DMS153 treated with DMSO at 0.1 percent for 48 hours (cell line): ENCODE measurements around the gene GDI1.

Source experiments
- DNase-seq: peaks from one replicate; lab custom pipeline; 2025; ENCODE audit not compliant: unreplicated experiment; lab: John Stamatoyannopoulos, UW

The GDI1 gene

DNA sequence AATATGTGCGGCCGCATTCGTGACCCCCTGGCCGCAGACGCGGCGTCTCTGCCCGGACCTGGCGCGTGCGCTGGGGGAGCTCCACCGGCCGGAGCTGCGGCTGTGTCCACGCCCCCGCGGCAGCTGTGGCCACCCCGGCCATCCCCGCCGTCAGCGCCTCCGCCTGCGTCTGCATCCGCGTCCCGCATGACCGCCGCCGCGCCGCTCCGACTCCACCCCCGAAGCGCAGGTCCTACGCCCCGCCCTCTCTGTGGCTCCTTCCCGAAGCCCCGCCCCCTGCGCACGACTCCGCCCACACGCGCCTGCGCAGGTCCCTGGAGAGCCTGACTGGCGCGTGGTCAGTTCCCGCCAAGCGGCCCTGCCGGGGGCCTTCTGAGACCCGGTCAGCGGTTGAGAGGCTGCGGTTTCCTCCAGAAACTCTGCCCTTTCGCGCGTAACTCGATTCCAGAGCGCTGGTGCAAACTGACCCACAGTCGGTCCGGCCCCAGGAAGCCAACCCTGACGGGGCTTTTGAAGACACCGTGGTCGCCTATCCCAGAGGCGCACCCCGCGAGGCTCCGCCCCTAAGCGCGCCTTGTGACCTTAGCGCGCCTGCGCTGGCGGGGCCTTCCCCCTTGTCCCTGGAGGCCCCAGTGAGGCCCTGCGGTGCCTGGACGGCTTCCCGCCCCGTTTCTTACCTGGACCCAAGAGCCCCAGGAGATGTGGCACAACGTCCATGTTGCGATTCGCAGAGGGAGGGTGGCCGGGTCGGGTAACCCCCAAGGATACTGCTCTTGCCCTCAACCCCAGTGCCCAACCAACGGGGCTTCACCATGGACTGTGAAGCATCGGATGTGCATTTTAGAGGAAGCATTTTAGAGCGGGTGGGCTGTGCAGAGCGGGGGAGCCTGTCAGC is 42.0 kb downstream of the GDI1 start, which contains the start of gene LAGE3:
Gene LAGE3 (minus strand): TSS at position 554 of the 895 bp plus-strand sequence. CDS start 366 bp downstream, at position 188.
- peak; percentile 94 for DNase-seq

DNA sequence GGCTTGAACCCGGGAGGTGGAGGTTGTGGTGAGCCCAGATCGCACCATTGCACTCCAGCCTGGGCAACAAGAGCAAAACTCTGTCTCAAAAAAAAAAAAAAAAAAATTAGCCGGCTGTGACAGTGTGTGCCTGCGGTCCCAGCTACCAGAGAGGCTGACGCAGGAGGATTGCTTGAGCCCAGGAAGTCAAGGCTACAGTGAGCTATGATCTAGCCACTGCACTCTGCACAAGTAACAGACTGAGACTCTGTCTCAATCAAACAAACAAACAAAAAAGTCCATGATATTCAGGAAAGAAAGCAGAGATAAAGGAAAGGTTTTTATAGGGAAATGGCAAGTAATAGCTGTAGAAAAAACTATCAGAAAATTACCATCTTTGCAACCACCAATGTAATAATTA is 44.2 kb downstream of the GDI1 start:
- DNase-seq: no peak

DNA sequence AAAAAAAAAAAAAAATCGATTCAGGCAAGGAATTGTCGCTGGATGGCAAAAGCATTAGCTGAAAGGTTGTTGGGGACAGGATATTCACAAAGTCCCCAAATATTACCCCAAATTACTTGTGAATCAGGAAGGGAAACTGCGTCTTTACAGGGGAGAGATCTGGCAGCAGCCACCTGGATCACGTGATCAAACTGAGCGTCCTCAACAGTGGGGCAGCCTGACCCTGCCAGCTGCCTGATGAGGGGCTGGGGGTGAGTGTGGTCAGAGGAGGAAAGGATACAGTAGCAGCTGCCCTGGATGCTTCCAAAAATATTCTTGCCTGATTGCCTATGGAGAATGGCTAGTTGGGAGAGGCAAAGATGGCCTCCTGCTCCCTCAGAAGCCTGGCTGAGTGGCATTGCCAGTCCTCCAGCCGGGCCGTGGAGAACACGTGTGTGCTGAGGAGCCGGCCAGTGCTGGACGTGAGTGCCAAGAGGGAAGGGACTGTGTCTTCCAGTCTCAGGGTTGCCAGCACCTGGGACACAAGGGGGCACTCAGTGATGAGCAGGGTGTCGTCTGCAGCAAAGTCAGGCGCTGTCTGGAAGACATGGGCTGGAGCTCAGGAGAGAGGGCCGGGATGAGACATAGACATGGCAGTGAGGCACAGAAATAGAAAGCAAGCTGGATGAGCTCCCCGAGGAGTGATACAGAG is 45.1 kb downstream of the GDI1 start:
- DNase-seq: no peak

DNA sequence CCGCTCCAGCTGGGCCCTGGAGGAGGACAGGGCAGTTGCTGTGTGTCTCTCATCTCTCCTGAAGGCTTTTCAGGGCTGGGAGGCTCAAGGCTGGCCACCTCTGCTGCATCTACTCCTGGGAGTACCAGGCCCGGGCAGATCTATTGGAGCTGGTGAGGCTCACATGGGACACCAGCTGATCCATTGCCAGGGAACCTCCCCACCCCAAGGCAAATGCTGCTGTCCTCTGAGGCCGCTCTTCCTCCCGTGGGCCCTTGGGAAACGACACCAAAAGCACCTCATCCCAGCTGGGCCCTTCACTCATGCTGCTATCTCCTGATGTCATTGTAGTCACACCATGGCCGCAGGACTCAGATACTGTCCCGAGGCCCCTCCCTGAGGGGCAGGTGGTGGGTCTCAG is 45.8 kb downstream of the GDI1 start:
- no peak for DNase-seq

DNA sequence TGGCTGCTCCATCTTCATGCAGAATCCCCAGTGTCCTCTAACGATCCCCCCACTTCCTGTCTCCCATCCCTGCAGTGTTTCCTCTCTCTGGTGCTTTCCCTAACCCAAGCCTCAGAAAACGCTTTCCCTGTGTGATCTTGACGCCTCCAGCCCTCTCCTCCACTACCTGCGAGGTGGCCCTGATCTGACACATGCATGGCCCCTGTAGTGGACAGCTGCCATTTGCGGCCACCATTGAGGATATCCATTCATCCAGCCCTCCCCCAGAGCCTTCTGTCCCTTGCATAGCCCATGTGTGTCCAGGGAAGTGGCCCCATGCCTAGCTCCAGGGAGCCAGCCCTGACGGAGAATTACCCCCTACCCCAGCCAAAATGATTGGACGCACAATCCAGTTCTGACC is 46.4 kb downstream of the GDI1 start:
- DNase-seq: no peak

DNA sequence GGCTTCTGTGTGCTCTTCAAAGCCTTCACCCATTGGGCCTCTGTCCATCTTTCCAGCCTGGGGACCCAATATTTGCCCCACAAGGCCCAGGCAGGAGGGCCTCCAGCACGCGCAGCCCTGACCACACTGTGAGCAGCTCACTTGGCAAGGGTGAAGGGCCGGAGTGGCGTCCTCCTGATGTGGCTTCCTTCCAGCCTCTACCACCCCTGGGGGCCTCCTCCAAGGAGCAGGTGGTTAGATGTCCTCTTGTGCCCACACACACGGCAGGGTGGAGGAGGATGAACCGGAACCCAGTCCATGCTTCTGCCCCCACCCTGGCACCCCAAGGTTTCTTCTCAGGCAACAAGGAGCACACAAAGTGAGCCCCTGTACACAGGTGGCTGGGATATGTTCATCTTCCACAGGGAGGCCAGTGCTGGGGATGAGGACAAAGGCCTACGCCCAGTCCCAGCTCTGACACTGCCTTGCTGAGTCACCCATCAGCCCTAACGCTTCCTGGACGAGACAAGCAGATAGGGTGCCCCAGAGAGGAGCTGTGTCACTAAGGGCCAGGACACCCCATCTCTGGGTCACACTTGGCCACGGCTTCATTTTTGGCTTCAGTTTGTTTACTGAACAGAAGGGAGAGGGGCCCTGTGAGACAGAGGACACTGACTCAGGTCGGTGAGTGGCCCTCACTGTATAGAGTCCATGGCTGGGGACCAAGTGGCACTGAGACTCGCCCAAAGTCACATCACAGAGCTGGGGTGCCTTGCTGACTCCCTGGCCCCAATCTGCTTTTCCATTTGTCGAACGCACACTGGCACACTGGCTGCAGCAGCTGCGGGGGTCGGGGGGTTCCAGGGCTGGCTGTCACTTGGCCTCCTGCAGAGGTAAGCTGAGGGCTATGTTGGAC is 47.5 kb downstream of the GDI1 start:
- DNase-seq: no peak

DNA sequence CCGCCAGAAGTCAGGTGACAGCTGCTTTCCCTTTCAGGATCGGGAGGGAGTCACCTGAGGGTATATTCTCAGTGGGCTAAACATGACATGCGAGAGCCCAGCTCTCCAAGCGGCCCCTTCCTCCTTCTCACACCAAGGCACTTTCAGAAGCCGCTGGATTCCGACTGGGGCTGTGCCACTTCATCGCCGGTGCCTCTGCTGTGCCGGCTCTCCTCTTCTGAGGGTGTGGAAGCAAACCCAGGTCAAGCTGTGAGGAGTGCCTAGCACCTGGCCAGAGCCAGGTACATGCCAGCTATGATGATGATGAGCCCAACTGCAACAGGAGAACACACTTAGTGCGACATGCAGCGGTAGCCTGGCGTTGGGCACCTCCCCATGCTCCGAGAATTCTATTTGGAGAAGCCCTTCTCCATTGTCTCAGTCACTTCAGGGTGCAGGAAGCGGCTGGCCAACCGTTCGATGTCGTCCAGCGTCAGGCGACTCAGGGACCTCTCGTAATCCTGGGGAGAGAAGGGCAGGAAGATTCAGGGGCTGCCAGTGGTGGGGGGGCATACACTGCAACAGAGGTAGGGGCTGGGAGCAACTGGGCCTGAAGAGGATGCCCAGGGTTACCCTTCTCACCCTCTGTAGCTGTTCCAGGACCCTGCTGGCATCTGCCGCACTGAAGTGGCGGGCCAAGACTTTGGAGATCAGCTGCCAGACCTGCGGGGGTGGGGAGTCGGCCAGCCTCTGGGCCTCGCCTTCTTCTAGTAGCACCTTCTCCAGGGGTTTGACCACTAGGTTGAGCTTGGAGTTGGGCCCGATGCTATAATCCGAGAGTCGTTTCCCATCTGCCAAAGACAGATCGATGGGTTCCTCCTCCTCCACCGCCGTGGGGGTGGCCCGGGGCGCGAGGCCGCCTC is 48.4 kb downstream of the GDI1 start:
- no peak for DNase-seq

DNA sequence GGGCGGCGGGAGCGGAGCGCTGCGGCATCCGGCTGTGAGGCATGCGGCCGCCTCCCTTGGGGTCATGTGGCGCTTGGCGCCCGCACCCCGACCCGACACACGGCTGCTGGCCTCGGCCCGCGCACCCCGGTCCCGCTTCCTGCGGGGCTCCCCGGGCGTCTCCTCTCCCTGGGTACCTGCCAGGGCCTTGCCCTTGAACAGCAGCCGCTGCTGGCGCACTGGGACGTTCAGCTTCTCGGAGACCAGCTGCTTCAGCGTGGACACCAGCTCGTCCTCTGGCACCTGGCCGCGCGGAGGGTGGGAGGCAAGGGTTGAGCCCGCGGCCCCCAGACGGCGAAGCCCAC is 49.1 kb downstream of the GDI1 start:
- no peak for DNase-seq

DNA sequence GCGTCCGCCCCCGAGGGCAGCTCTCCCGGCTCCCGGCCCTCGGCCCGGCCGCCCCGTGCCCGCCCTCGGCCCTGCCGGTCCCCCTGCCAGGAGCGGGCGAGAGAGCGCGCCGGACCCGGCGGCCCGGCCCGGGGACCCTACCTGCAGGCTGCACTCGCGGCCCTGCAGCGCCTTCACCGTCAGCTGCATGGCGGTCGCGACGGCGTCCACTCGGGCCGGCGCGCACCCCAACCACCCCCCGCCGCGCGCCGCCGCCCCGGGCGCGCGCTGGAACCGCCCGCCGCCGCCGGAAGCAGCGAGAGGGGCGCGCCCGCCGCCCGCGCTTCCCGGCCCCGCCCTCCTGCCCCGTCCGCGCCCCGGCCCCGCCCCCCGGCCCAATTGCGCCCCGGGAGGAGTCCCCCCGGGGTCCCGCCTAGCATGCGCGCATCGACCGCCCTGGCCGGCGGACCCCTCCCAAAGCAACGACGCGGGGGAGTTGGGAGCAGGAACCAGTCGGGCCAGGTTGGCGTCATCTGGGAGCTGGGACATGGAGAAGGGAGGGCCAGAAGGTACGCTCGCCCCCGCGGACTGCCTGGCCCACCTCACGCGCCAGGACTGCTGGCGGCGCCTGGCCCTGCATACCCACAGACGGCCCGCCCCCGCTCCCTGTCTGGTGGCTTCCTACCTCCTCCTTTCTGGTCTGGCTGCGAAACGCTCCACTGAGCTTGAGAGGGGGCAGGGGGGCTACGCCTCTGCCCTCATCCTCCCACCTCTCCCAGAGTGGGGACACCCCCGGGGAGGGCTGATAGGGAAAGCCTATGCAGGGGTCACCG is 49.6 kb downstream of the GDI1 start, which contains the start of gene UBL4A:
Gene UBL4A (minus strand): TSS at position 220 of the 812 bp plus-strand sequence. CDS start 31 bp downstream, at position 189.
- DNase-seq: no peak

DNA sequence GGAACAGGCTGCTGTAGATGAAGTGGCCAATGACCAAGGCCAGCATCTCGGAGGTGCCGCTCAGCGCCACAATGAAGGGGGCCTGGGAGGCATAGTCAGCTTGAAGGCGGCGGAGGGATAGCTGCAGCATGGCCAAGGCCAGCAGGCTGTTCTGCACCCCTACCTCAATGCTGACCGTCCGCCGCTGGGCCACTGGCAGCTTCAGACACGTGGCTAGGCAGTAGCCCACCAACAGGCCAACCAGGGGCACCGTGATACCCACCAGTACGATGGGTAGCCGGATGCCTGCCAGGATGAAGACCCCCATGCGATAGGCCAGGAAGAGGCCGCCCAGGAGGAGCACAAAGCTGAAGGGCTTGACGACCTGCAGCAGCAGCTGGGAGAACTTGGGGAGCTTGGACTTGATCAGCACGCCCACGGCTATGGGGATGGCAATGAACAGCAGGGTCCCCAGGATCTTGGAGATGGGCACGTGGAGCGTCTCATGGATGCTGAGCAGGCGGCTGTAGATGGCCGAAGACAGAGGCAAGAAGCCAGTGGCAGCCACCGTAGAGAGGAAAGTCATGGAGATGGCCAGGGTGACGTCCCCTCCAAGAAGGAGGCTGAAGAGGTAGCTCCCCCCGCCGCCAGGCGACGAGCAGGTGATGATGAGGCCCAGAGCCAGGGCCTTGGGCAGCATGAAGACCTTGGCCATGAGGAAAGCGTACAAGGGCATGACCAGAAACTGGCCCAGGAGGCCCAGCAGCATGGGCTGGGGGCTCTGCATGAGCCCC is 50.8 kb downstream of the GDI1 start:
- no peak for DNase-seq

DNA sequence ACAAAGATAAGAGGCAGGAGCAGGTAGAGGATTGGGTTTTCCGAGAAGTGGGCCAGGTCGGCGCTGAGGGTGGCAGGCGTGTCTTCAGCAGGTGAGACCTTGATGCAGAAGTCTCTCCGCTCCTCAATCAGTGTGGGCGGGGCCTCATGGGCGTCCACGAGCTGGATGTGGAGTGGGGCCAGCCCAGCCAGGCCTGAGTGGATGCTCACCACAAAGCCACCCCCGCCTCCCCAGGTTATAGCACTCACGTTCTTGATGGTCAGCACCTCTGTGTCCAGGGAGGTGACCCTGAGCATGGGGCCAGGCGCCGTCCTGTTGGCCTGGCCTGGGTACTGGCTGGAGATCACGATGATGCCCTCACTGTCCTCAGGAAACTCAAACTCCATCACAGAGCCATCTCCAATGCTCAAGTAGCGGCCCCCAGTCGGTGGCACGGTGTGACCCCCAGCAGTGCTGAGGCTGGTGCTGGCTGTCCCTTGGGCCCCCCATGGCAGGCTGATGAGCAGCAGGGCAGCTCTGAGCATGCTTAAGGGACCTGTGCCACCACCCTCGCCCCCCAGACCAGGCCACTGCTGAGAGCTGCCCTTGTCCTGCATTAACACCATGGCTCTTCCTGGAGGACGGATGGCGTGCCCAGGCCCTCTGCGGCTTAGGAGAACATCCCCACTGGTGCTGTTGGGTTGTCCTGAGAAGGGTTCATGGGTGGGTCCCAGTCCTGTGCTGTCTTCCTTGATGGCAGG is 51.6 kb downstream of the GDI1 start:
- no peak for DNase-seq

DNA sequence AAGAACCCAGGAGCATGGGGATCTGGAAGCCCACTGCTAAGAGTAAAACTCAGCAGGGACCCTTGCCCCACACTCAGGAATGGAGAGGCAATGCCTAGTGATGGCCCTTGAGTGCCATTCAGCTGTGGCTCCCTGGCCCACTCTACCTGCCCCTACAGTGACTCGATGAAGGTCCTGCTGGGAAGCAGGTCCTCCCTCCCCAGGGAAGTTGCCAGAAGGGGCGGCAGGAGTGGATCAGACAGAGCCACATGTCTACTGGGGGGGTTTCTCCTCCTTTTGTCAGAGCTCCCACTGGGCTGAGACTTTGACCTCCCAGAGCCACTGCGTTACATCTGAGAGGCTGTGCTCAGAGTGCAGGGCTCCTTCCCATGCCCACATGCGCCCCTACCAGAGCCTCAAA is 52.2 kb downstream of the GDI1 start:
- DNase-seq: no peak

DNA sequence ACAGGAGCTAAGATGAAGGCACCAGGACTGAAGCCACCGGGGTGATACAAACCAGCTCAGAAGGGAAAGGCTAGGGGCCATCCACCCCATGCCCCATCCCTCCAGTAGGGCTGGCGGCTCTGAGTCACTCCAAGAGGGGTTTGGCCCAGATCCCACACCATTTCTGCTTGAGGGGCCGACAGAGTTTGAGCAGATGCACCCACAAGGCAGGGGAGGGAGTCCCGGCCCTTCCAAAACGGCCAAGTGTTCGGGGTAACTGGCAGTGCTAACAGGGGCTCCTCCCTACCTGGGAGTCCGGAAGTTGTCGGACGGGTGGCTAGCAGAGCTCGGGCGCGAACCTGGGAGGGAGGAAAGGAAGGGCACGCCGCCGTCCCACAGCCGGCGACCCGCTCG is 53.1 kb downstream of the GDI1 start:
- no peak for DNase-seq

DNA sequence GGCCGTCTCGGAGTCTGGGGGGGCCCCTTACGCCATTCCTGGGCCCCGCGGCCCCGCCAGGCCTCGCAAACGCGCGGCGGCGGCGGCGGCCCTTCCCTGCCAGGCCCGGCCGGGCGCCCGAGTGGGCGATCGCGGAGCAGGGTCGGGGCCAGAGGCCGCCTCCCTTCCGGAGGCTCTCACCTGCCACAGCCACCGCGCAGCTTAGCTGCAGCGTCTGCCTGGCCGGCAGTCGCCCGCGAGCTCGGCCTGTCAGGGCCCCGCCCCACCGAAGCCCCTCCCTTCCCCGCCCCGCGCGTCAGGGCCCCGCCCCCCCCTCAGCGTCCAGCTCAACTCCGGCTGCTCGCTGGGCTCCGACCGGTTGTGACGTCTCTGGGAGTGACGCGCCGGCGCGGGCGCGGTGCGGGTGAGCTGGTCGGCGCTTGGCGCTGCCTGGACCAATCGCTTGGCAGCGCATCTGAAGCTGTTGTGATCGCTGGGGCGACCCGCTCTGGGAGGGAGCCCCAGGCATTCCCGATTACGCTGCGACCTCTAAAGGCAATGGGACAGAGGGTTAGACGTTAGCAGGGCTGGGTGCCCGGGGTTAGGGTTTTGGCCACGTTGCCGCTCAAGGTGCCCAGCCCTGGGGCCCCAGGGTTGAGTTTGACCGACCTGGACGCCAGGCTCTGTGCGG is 53.6 kb downstream of the GDI1 start, which contains the start of gene SLC10A3:
Gene SLC10A3 (minus strand): TSS at position 216 of the 670 bp plus-strand sequence. CDS start 1,689 bp downstream, outside the sequence.
- DNase-seq: peak; percentile 74
